Measurements from ENCODE around the gene MDFI. TPM values are rescaled to one million over a fixed set of nuclear protein-coding genes. Genes with fewer than 3 reads are reported as not detected.

The MDFI gene
- total RNA-seq, 1 experiment from 2014 or later, result not detected

- no peak for DNase-seq (ENCODE audit: low spot score)
Measured at GRCh38 chr6:41672816-41673703, 34.8 kb downstream of the MDFI start.

GRCh38 chr6:41673704-41674000 lies 35.4 kb downstream of the MDFI start:
- no peak for DNase-seq (ENCODE audit: low spot score)

- DNase-seq (ENCODE audit: low spot score), result no peak
Measured at GRCh38 chr6:41674231-41675000, 36.1 kb downstream of the MDFI start.

GRCh38 chr6:41675176-41675775 lies 37.0 kb downstream of the MDFI start:
- no peak for DNase-seq (ENCODE audit: low spot score)

GRCh38 chr6:41675992-41676391 lies 37.7 kb downstream of the MDFI start:
- no peak for DNase-seq (ENCODE audit: low spot score)

GRCh38 chr6:41676431-41676830 lies 38.2 kb downstream of the MDFI start:
- no peak for DNase-seq (ENCODE audit: low spot score)

GRCh38 chr6:41677124-41677921 lies 39.1 kb downstream of the MDFI start:
- no peak for DNase-seq (ENCODE audit: low spot score)

GRCh38 chr6:41678511-41679084 lies 40.3 kb downstream of the MDFI start:
- DNase-seq (ENCODE audit: low spot score), result no peak

- no peak for DNase-seq (ENCODE audit: low spot score)
Measured at GRCh38 chr6:41679696-41680095, 41.4 kb downstream of the MDFI start.

- DNase-seq (ENCODE audit: low spot score), result no peak
Measured at GRCh38 chr6:41680182-41680965, 42.1 kb downstream of the MDFI start.

GRCh38 chr6:41682056-41682477 lies 43.8 kb downstream of the MDFI start:
- peak; percentile 93 for DNase-seq (ENCODE audit: low spot score)

- no peak for DNase-seq (ENCODE audit: low spot score)
Measured at GRCh38 chr6:41682497-41683272, 44.4 kb downstream of the MDFI start.

GRCh38 chr6:41683273-41683522 lies 44.9 kb downstream of the MDFI start:
- no peak for DNase-seq (ENCODE audit: low spot score)

GRCh38 chr6:41683523-41684310 lies 45.4 kb downstream of the MDFI start:
- no peak for DNase-seq (ENCODE audit: low spot score)

- DNase-seq (ENCODE audit: low spot score), result no peak
Measured at GRCh38 chr6:41684311-41685180, 46.3 kb downstream of the MDFI start.

- no peak for DNase-seq (ENCODE audit: low spot score)
Measured at GRCh38 chr6:41685641-41686380, 47.5 kb downstream of the MDFI start.

GRCh38 chr6:41687501-41688175 lies 49.4 kb downstream of the MDFI start:
- DNase-seq (ENCODE audit: low spot score), result no peak
